H9 (cell line): ENCODE measurements around the gene CCDC74A. TPM values are rescaled to one million over a fixed set of nuclear protein-coding genes. Genes with fewer than 3 reads are reported as not detected.
"Not testable (repeated sequence)": the region's sequence is repeated elsewhere in the genome, so short reads cannot be mapped to it uniquely, and the experiment has no call there.

Source experiments
- DNase-seq: peaks from one replicate; pipeline ENCODE4 v3.0.0-alpha.2; 2017
- H2AFZ ChIP-seq: one replicate; pipeline ENCODE4 v1.6.1; 2013; ENCODE audit warnings: mild to moderate bottlenecking, low read length, control low read depth, moderate library complexity
- H2AK5ac ChIP-seq: 2 replicates; pipeline ENCODE4 v1.6.1; 2013; ENCODE audit warnings: low read length, control low read depth, mixed read lengths; ENCODE audit not compliant: insufficient read length
- H2BK120ac ChIP-seq: one replicate; pipeline ENCODE4 v1.6.1; 2013; ENCODE audit warnings: low read depth, mild to moderate bottlenecking, low read length, control low read depth, inconsistent platforms; ENCODE audit not compliant: poor library complexity, severe bottlenecking
- H2BK12ac ChIP-seq: 2 replicates; pipeline ENCODE4 v1.6.1; 2013; ENCODE audit warnings: low read length, control low read depth, mixed read lengths, low read depth; ENCODE audit not compliant: insufficient read length
- H2BK15ac ChIP-seq: 2 replicates; pipeline ENCODE4 v1.6.1; 2013; ENCODE audit warnings: low read depth, low read length, control low read depth
- H2BK20ac ChIP-seq: one replicate; pipeline ENCODE4 v1.6.1; 2013; ENCODE audit warnings: low read depth, mild to moderate bottlenecking, low read length, control low read depth, inconsistent platforms; ENCODE audit not compliant: poor library complexity, severe bottlenecking
- H2BK5ac ChIP-seq: 2 replicates; pipeline ENCODE4 v1.6.1; 2013; ENCODE audit warnings: low read length, control low read depth, mixed read lengths; ENCODE audit not compliant: insufficient read length
- H3K14ac ChIP-seq: 2 replicates; pipeline ENCODE4 v1.6.1; 2013; ENCODE audit warnings: low read length, control low read depth; ENCODE audit not compliant: insufficient read depth
- H3K18ac ChIP-seq: 2 replicates; pipeline ENCODE4 v1.6.1; 2013; ENCODE audit warnings: low read depth, mild to moderate bottlenecking, mixed read lengths, low read length, control low read depth; ENCODE audit not compliant: insufficient read length
- H3K23ac ChIP-seq: 2 replicates; pipeline ENCODE4 v1.6.1; 2013; ENCODE audit warnings: low read length, control low read depth, mixed read lengths, low read depth; ENCODE audit not compliant: insufficient read length
- H3K23me2 ChIP-seq: 2 replicates; pipeline ENCODE4 v1.6.1; 2013; ENCODE audit warnings: low read depth, mild to moderate bottlenecking, mixed read lengths, low read length, control low read depth; ENCODE audit not compliant: insufficient read length, poor library complexity, severe bottlenecking
- H3K27ac ChIP-seq: 2 replicates; pipeline ENCODE4 v1.5.1; 2013; ENCODE audit warnings: low read length, control low read depth, mixed read lengths, low read depth; ENCODE audit not compliant: insufficient read length
- H3K27me3 ChIP-seq: 2 replicates; pipeline ENCODE4 v1.6.1; 2013; ENCODE audit warnings: low read length, control low read depth, inconsistent platforms; ENCODE audit not compliant: insufficient read depth
- H3K4ac ChIP-seq: 2 replicates; pipeline ENCODE4 v1.6.1; 2013; ENCODE audit warnings: low read depth, mild to moderate bottlenecking, control low read depth, inconsistent platforms, low read length, moderate library complexity
- H3K4me1 ChIP-seq: 2 replicates; pipeline ENCODE4 v1.6.1; 2013; ENCODE audit warnings: low read length, control low read depth, inconsistent platforms; ENCODE audit not compliant: insufficient read depth
- H3K4me2 ChIP-seq: 2 replicates; pipeline ENCODE4 v1.6.1; 2013; ENCODE audit warnings: low read length, control low read depth, mixed read lengths; ENCODE audit not compliant: insufficient read length, insufficient read depth
- H3K56ac ChIP-seq: 2 replicates; pipeline ENCODE4 v1.6.1; 2013; ENCODE audit warnings: low read depth, mild to moderate bottlenecking, mixed read lengths, low read length, control low read depth; ENCODE audit not compliant: insufficient read length
- H3K79me1 ChIP-seq: 2 replicates; pipeline ENCODE4 v1.6.1; 2013; ENCODE audit warnings: low read depth, mild to moderate bottlenecking, moderate library complexity, low read length, control low read depth, inconsistent platforms; ENCODE audit not compliant: insufficient read depth, poor library complexity, severe bottlenecking
- H3K79me2 ChIP-seq: 2 replicates; pipeline ENCODE4 v1.6.1; 2013; ENCODE audit warnings: low read length, control low read depth, inconsistent platforms; ENCODE audit not compliant: insufficient read depth
- H3K9ac ChIP-seq: 2 replicates; pipeline ENCODE4 v1.6.1; 2013; ENCODE audit warnings: low read length, control low read depth, mixed read lengths; ENCODE audit not compliant: insufficient read length; ENCODE audit errors: extremely low read depth
- H3K9me3 ChIP-seq: one replicate; pipeline ENCODE4 v1.6.1; 2013; ENCODE audit warnings: low read depth, low read length, inconsistent platforms; ENCODE audit not compliant: control insufficient read depth
- H3T11ph ChIP-seq: one replicate; pipeline ENCODE4 v1.6.1; 2013; ENCODE audit warnings: mild to moderate bottlenecking, low read length, control low read depth, inconsistent platforms
- H4K20me1 ChIP-seq: one replicate; pipeline ENCODE4 v1.6.1; 2013; ENCODE audit not compliant: control insufficient read depth, insufficient read length, insufficient read depth
- H4K5ac ChIP-seq: 2 replicates; pipeline ENCODE4 v1.6.1; 2013; ENCODE audit warnings: low read depth, mild to moderate bottlenecking, mixed read lengths, low read length, control low read depth; ENCODE audit not compliant: insufficient read length
- H4K8ac ChIP-seq: replicated peaks from 2 replicates; pipeline ENCODE4 v1.6.1; 2013; ENCODE audit warnings: low read length, control low read depth, mixed read lengths, low read depth; ENCODE audit not compliant: insufficient read length
- H4K91ac ChIP-seq: 2 replicates; pipeline ENCODE4 v1.6.1; 2013; ENCODE audit warnings: low read depth, mild to moderate bottlenecking, moderate library complexity, mixed read lengths, low read length, control low read depth; ENCODE audit not compliant: insufficient read length
- H3K27ac Mint-ChIP-seq, 3 experiments: 2 replicates in 2 of 3; 3 replicates in 1 of 3; pipeline ENCODE4 v1.8.0; 2020 to 2021; ENCODE audit warnings: mixed read lengths in 3 of 3, mild to moderate bottlenecking in 1 of 3, moderate library complexity in 1 of 3
- H3K27me3 Mint-ChIP-seq: 2 replicates; pipeline ENCODE4 v1.8.0; 2021; ENCODE audit warnings: low read depth, mild to moderate bottlenecking, moderate library complexity, mixed read lengths
- H3K36me3 Mint-ChIP-seq, 3 experiments: 2 replicates in 2 of 3; 3 replicates in 1 of 3; pipeline ENCODE4 v1.8.0; 2020 to 2021; ENCODE audit warnings: low read depth in 3 of 3, mixed read lengths in 3 of 3; ENCODE audit not compliant: insufficient read depth in 1 of 3
- H3K4me1 Mint-ChIP-seq, 2 experiments: 2 replicates each; pipeline ENCODE4 v1.8.0; 2020; ENCODE audit warnings: mixed read lengths in 2 of 2
- H3K4me3 Mint-ChIP-seq, 2 experiments: 2 replicates in 1 of 2; 3 replicates in 1 of 2; pipeline ENCODE4 v1.8.0; 2020 to 2021; ENCODE audit warnings: mild to moderate bottlenecking in 2 of 2, mixed read lengths in 2 of 2, moderate library complexity in 1 of 2
- H3K9me3 Mint-ChIP-seq, 2 experiments: 2 replicates in 1 of 2; 3 replicates in 1 of 2; pipeline ENCODE4 v1.8.0; 2020; ENCODE audit warnings: mild to moderate bottlenecking in 2 of 2, mixed read lengths in 2 of 2, moderate library complexity in 1 of 2
- WGBS: extraction: QIAGEN DNeasy Blood & Tissue Kit; methylation state at CpG from one replicate; pipeline ENCODE4 v1.1.7; 2013; ENCODE audit warnings: missing lambda C conversion rate, low lambda C conversion rate, mixed read lengths; ENCODE audit not compliant: insufficient read length; ENCODE audit errors: extremely low coverage; 5-methylcytosine and 5-hydroxymethylcytosine counted together
- total RNA-seq: library from RNA; stranded (reverse); gene quantifications from 2 replicates; pipeline ENCODE4 v1.2.1, GENCODE V29; 2021
- TF ChIP-seq, protein P1 (sequence below): fragments of 200-600 bp; sonication (generic); conservative IDR thresholded peaks from 3 replicates; pipeline ENCODE4 v1.8.0; 2021; ENCODE audit warnings: antibody characterized with exemption, mild to moderate bottlenecking

CCDC74A gene
- total RNA-seq, 1 experiment from 2014 or later: 10.8 TPM

DNA sequence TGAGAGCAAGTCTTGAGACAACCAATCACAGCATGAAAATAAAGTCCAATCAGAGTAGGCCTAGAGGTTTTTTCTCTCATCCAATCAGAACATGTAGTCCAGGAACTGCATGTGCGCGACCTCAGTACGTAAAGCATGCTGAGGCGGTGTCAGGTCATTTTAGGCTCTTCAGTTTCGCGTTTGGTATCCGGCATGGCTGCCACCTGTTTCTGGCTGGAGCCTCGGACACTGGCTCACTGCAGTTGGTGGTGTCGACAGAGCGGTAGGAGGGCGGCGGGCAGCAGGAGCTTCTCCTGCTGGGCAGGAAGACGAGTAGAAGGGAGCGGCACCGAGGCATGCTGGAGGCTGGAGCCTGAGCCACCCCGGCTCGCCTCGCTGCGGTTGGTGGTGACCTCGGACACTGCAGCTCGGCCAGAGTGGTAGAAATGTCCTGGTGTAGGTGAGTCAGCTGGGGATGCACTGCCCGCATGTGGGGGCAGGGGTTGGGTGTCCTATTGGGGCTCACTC lies 15.8 kb downstream of the CCDC74A start:
- Mint-ChIP-seq H3K9me3 (peaks cover 0 to 2% of the 10 kb centered on the region in 2 experiments; a peak in 1 of 5 replicates), H3K36me3 (no peaks in the 10 kb centered on the region; a peak in 1 of 7 replicates), H3K27me3 (peaks cover 20% of the 10 kb centered on the region), H3K27ac (no peak overlapping the region; a peak in 1 of 7 replicates), H3K4me3 (no peak overlapping the region), H3K4me1 (no peaks in the 10 kb centered on the region)
- Histone ChIP-seq H3K56ac (no peak overlapping the region), H4K20me1 (no peaks in the 10 kb centered on the region), H4K5ac (no peak overlapping the region), H3K23ac (no peak overlapping the region), H3K27ac (no peak overlapping the region), H4K91ac (no peak overlapping the region), H3K79me1 (no peaks in the 10 kb centered on the region), H3K14ac (no peak overlapping the region), H3K4ac (no peak overlapping the region), H3K79me2 (no peaks in the 10 kb centered on the region), H2BK5ac (no peak overlapping the region), H2BK20ac (no peak overlapping the region), H3K27me3 (no peaks in the 10 kb centered on the region), H2BK120ac (no peak overlapping the region), H2BK12ac (no peak overlapping the region), H2AFZ (no peak overlapping the region), H2AK5ac (no peak overlapping the region), H3K4me1 (no peaks in the 10 kb centered on the region), H3K4me2 (no peak overlapping the region), H3K9ac (no peak overlapping the region), H3K9me3 (no peaks in the 10 kb centered on the region), H4K8ac (no peak overlapping the region), H3K18ac (no peak overlapping the region), H3T11ph (no peak overlapping the region), H3K23me2 (no peaks in the 10 kb centered on the region), H2BK15ac (no peak overlapping the region)
- TF ChIP-seq, protein P1, sequence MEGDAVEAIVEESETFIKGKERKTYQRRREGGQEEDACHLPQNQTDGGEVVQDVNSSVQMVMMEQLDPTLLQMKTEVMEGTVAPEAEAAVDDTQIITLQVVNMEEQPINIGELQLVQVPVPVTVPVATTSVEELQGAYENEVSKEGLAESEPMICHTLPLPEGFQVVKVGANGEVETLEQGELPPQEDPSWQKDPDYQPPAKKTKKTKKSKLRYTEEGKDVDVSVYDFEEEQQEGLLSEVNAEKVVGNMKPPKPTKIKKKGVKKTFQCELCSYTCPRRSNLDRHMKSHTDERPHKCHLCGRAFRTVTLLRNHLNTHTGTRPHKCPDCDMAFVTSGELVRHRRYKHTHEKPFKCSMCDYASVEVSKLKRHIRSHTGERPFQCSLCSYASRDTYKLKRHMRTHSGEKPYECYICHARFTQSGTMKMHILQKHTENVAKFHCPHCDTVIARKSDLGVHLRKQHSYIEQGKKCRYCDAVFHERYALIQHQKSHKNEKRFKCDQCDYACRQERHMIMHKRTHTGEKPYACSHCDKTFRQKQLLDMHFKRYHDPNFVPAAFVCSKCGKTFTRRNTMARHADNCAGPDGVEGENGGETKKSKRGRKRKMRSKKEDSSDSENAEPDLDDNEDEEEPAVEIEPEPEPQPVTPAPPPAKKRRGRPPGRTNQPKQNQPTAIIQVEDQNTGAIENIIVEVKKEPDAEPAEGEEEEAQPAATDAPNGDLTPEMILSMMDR: no peak
- no CpG with 5 or more reads among the region's 22 CpGs for WGBS
- no peak for DNase-seq

DNA sequence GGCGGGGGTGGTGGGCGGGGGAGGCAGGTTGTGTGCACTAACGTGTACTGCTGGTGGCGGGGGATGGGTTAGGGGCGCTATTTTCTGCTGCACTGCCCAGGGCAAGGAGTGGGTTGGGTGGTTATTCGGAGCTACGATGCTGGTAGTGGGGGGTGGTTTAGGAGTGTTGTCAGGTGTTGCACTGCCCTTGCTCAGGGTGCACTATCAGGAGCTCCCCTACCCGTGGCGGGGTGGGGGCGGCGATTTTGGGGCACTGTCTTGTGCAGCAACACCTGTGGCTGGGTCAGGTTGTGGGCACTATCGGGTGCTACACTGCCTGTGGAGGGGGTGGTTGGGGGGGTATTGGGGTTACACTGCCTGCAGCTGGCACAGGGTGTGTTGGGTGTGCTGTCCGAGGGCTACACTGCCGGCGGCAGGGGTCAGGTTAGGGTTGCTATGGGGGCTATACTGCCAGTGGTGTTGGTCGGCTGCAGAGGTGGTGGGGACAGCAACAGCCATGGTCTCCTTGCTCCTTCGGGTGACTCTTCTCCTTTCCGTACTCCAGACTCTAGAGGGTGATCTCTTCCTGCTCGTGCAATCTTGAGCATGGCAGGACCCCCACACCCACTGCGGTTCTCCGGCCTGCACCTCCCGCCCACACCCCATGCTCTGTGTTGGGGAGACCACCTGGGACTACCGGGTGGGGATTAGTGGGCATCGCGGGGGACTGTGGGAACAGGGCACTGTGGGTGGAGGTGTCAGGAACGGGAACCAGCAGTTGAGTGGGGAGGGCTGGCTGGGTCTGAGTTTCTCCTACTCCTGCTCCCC lies 16.5 kb downstream of the CCDC74A start:
- H3K56ac ChIP-seq, H4K5ac ChIP-seq, H3K27ac Mint-ChIP-seq, H3T11ph ChIP-seq, H2BK5ac ChIP-seq, H3K4me3 Mint-ChIP-seq, H3K9me3 ChIP-seq, H2AK5ac ChIP-seq, H3K4me2 ChIP-seq, H3K23ac ChIP-seq, H3K9ac ChIP-seq, H3K18ac ChIP-seq, DNase-seq, H3K9me3 Mint-ChIP-seq, H2AFZ ChIP-seq, H3K4me1 Mint-ChIP-seq, H3K4me1 ChIP-seq, H3K27me3 ChIP-seq, H3K14ac ChIP-seq, H3K27ac ChIP-seq, H4K20me1 ChIP-seq, H3K4ac ChIP-seq, H2BK20ac ChIP-seq, H2BK120ac ChIP-seq, H3K23me2 ChIP-seq, H2BK12ac ChIP-seq, H4K91ac ChIP-seq, H4K8ac ChIP-seq, H3K36me3 Mint-ChIP-seq, H3K79me1 ChIP-seq, H2BK15ac ChIP-seq, H3K79me2 ChIP-seq: not testable (repeated sequence)
- no CpG with 5 or more reads among the region's 26 CpGs for WGBS
- H3K27me3 Mint-ChIP-seq: peaks cover 20% of the 10 kb centered on the region
